Adrenal gland (tissue), 12 donors: ENCODE measurements around the gene GRID2IP. TPM values are rescaled to one million over a fixed set of nuclear protein-coding genes. Genes with fewer than 3 reads are reported as not detected.

ENCODE experiments used
- DNase-seq, 7 donors: peaks; one replicate each; pipeline ENCODE4 v3.0.0-alpha.2; 2019 to 2020
- H3K27ac ChIP-seq, 5 donors: fragments of 200-600 bp; sonication (generic) in 4 of 5; 1 replicate in 3 of 5; 2 replicates in 2 of 5; pipeline versions ENCODE4 v1.5.1 to v1.8.0; 2016 to 2020; ENCODE audit warnings: mild to moderate bottlenecking in 1 of 5
- H3K27me3 ChIP-seq: fragments of 200-600 bp; 2 replicates; pipeline ENCODE4 v1.8.0; 2021
- H3K36me3 ChIP-seq, 2 donors: fragments of 200-600 bp; replicated peaks in 1 of 2; 1 replicate in 1 of 2; 2 replicates in 1 of 2; pipeline versions ENCODE4 v1.5.1 to v1.8.0; 2018 to 2022
- H3K4me1 ChIP-seq, 2 donors: fragments of 200-600 bp; replicated peaks in 1 of 2; 1 replicate in 1 of 2; 2 replicates in 1 of 2; pipeline versions ENCODE4 v1.5.1 to v1.8.0; 2018 to 2021
- H3K4me3 ChIP-seq, 4 donors: fragments of 200-600 bp; sonication (generic) in 3 of 4; one replicate each; pipeline ENCODE4 v1.5.1; 2016 to 2018
- H3K9me3 ChIP-seq, 3 donors: fragments of 200-600 bp; sonication (generic) in 1 of 3; replicated peaks in 1 of 3; 1 replicate in 2 of 3; 2 replicates in 1 of 3; pipeline versions ENCODE4 v1.5.1 to v1.8.0; 2016 to 2021
- POLR2A ChIP-seq, 2 donors: fragments of 450-650 bp; IDR thresholded peaks; one replicate each; pipeline ENCODE4 v1.6.1; 2017; ENCODE audit warnings: antibody characterized with exemption in 2 of 2, mild to moderate bottlenecking in 2 of 2, moderate library complexity in 1 of 2
- WGBS, 4 donors: extraction: QIAGEN DNeasy Blood & Tissue Kit in 2 of 4; methylation state at CpG; one replicate each; pipeline versions ENCODE4 v1.1.5 to v1.1.7; 2013 to 2017; 5-methylcytosine and 5-hydroxymethylcytosine counted together
- intact Hi-C, 2 donors: fragments of 100-400 bp; cut with DNase I; formaldehyde crosslinking; loops; one replicate each; pipeline versions ENCODE4 v1.14.1 to v1.15.0; 2022 to 2023
- polyA plus RNA-seq, 3 donors: library from polyadenylated mRNA; stranded (reverse); fragments of 200-250 nt in 2 of 3; fragments of 350-450 nt in 1 of 3; fragmentation: Illumina TruSeq in 1 of 3; extraction: RNeasy Lipid Tissue Mini Kit (QIAGEN cat#74804) in 1 of 3; gene quantifications; one replicate each; pipeline ENCODE4 v1.2.3, GENCODE V29; 2013 to 2014
- total RNA-seq, 9 donors: library from RNA; depleted of rRNA in 4 of 9; stranded (reverse); fragments of >200 nt in 4 of 9; fragments of 120-200 nt in 1 of 9; fragmentation: NEBNext Ultra II Directional in 1 of 9; extraction: Animal tissue kit (Norgen Biotek cat#: 25700) in 1 of 9; gene quantifications; one replicate each; pipeline versions ENCODE4 v1.1.0 to v1.2.4, GENCODE V29; 2013 to 2023
- TF ChIP-seq, protein P1 (sequence below), 6 experiments: fragments of 450-650 bp in 4 of 6; fragments of 200-600 bp in 2 of 6; sonication (generic) in 1 of 6; IDR thresholded peaks; 1 replicate in 5 of 6; 2 replicates in 1 of 6; pipeline versions ENCODE4 v1.5.1 to v1.8.0; 2016 to 2021; ENCODE audit warnings: antibody characterized with exemption in 6 of 6, mild to moderate bottlenecking in 2 of 6, moderate library complexity in 1 of 6
- donor health status: healthy with polysubstance abuse.
- donor health status: Bipolar disorder and iron deficiency.
- donor health status: DM: yes; HTN: yes; CAD: no.
- donor health status: DM: no; HTN: no; CAD: no.
- donor health status: DM: no; HTN: no; CAD: no.
- donor health status: DM: yes; HTN: yes; CAD: no.

The GRID2IP gene
- total and polyA plus RNA-seq, 12 donors, result 0.11 to 1.8 (median 0.91) TPM; not detected in 1

DNA sequence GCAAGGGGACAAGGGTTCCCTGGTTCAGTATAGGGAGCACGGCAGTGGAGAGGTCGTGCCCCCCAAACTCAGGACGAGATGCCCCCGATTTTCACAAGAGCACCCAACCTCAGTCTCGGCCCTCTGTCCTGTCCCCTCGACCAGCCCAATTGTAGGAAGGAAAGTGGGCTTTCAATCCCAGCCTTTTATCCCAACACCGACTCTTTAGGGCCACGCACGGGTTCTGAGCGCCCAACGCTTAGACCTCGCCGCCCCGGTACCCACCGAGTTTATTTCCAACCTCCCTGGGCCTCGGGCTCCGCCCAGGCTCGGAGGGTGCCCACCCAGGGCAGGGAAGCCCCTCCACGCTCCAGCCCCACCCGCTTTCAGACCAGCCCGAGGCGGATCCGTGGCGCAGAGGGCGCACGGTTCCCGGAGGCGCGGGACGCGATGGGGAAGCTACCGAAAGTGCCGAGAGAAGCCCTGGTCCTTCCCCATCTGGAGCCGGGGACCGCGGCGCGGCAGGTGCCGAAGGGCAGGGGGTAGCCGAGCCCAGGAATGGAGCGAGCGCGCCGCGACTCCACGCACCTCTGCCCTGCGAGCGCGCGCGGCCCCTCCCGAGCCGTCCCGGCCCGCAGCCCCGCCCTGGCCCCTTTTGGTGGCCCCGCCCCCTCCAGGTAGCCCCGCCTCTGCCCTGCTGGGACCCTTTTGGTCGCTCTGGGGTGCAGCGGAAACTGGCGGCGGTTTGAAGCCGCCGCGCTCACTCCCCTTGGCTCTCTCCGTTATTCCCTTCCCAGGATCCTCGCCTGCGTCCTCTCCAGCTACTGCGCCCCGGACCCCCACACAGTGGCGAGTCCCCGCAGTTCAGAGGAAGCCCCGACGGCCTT lies 20.4 kb downstream of the GRID2IP start:
- WGBS, 4 donors, result 2 to 16% (median 4%) methylated on average over 5 to 74 of the region's 74 CpGs

DNA sequence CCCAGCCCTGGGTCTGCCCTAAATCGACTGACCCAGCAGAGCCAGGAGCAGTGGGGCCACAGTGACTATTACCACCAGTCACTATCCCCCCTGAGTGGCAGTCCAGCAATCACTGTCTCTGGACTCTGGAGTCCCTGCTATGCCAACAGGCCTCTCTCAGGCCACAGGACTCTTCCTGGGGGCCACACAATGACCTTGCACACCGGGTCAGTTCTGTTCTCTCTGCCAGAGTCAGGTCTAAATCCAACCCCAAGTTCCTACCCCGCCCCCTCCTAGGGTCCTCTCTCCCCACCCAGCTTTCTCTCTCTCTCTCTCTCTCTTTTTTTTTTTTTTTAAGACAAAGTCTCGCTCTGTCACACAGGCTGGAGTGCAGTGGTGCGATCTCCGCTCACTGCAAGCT lies 21.6 kb downstream of the GRID2IP start:
- Histone ChIP-seq H3K4me1 (no peaks in the 10 kb centered on the region), H3K4me3 (no peak overlapping the region), H3K27me3 (peaks cover 51% of the 10 kb centered on the region), H3K27ac (no peak overlapping the region), H3K9me3 (no peaks in the 10 kb centered on the region), H3K36me3 (no peaks in the 10 kb centered on the region)
- DNase-seq, result no peak
- TF ChIP-seq, protein P1, sequence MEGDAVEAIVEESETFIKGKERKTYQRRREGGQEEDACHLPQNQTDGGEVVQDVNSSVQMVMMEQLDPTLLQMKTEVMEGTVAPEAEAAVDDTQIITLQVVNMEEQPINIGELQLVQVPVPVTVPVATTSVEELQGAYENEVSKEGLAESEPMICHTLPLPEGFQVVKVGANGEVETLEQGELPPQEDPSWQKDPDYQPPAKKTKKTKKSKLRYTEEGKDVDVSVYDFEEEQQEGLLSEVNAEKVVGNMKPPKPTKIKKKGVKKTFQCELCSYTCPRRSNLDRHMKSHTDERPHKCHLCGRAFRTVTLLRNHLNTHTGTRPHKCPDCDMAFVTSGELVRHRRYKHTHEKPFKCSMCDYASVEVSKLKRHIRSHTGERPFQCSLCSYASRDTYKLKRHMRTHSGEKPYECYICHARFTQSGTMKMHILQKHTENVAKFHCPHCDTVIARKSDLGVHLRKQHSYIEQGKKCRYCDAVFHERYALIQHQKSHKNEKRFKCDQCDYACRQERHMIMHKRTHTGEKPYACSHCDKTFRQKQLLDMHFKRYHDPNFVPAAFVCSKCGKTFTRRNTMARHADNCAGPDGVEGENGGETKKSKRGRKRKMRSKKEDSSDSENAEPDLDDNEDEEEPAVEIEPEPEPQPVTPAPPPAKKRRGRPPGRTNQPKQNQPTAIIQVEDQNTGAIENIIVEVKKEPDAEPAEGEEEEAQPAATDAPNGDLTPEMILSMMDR (IDR thresholded peaks at IDR 0.05), result no peak
- no peak for TF ChIP-seq POLR2A (IDR thresholded peaks at IDR 0.05)
- 58 to 79% (median 68%) methylated on average over 5 to 6 of the region's 6 CpGs for WGBS, 4 donors
- intact Hi-C loops, result no loop called here

More for the DNA sequence above, 20.4 kb downstream of the GRID2IP start:
- no peaks in the 10 kb centered on the region for H3K9me3 ChIP-seq
- TF ChIP-seq POLR2A (IDR thresholded peaks at IDR 0.05), result no peak
- H3K27ac ChIP-seq, result no peak overlapping the region
- peaks cover 40% of the 10 kb centered on the region for H3K27me3 ChIP-seq
- no peak overlapping the region for H3K4me3 ChIP-seq
- H3K36me3 ChIP-seq, result no peaks in the 10 kb centered on the region
- intact Hi-C loops, result no loop called here
- DNase-seq, result no peak
- no peaks in the 10 kb centered on the region for H3K4me1 ChIP-seq

DNA sequence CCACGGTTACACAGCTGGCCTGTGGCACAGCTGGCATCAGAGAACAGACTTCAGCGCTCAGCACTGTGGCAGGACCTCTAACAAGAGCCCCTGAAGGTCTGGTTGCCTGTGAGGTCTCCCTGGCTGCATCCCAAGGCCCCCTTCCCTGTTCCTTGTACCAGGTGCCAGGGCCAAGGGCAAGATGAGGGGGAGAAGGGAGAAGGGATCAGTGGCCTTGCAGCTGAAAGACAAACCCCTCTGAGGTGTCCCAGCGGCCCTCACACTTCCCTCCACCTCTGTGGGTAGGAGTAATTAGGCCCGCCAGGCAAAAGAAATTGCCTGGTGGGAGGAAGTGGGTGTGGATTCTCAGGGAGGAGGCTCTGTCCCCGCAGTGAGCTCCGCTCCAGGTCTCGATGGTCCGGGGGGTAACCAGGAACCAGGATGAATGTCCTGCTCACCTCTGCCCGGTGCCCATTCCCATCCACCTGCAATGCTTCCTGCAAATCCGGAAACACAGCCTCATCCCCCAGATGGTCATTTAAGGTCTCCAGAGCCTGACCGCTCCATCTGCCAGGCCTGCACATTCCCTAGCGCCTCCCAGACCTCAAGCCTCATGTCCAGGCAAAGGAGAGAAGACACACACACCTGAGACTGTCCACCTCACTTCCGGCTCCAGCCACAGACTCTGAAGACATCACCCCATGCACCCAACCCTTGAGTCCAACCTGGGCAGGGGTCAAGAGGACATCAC lies 22.7 kb downstream of the GRID2IP start:
- intact Hi-C loops, result no loop called here
- H3K36me3 ChIP-seq, result no peaks in the 10 kb centered on the region
- no peak for DNase-seq
- 65 to 69% (median 67%) methylated on average over 9 to 13 of the region's 13 CpGs for WGBS, 4 donors
- no peaks in the 10 kb centered on the region for H3K9me3 ChIP-seq
- TF ChIP-seq, protein P1 (IDR thresholded peaks at IDR 0.05), result no peak
- no peak for TF ChIP-seq POLR2A (IDR thresholded peaks at IDR 0.05)
- no peaks in the 10 kb centered on the region for H3K4me1 ChIP-seq
- no peak overlapping the region for H3K4me3 ChIP-seq
- no peak overlapping the region for H3K27ac ChIP-seq
- H3K27me3 ChIP-seq, result peaks cover 51% of the 10 kb centered on the region

DNA sequence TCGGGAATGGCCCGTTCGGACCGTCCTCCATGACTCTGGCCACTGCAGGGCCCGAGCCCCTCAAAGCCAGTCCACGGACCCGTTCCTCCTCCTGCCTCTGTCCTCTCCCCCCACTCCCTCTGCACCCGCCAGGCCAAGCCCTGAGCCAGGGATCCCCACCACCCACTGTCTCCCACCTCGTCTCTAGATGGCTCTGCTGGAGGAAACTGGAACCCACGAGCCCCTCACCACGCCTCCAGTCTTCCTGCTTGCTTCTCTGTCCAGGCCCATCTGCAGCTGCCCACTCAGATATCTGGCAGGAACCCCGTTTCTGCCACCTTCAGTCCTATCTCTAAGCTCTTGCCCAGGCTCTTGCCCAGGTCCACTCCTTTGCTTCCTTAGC lies 24.3 kb downstream of the GRID2IP start:
- no peak overlapping the region for H3K27ac ChIP-seq
- WGBS, 4 donors, result 27 to 41% (median 35%) methylated on average over 8 to 12 of the region's 12 CpGs
- TF ChIP-seq, protein P1 (IDR thresholded peaks at IDR 0.05), result no peak
- no peak for TF ChIP-seq POLR2A (IDR thresholded peaks at IDR 0.05)
- H3K4me1 ChIP-seq, result no peaks in the 10 kb centered on the region
- no peak overlapping the region for H3K4me3 ChIP-seq
- intact Hi-C loops, result no loop called here
- no peaks in the 10 kb centered on the region for H3K9me3 ChIP-seq
- peaks cover 51% of the 10 kb centered on the region for H3K27me3 ChIP-seq
- no peaks in the 10 kb centered on the region for H3K36me3 ChIP-seq
- no peak for DNase-seq
